HepG2 (cell line): Measurements from ENCODE around the gene SIX5.

Experiments
- HNRNPL ChIP-seq: fragments of 200-400 bp; formaldehyde crosslinking; IDR thresholded peaks from 2 replicates; pipeline ENCODE4 v1.6.1; 2017; ENCODE audit warnings: mild to moderate bottlenecking, low read depth, low read length
- KLF12 ChIP-seq: sonication (generic); formaldehyde crosslinking; IDR thresholded peaks from 2 replicates; pipeline ENCODE4 v1.4.0; 2020; ENCODE audit warnings: missing genetic modification reagents, borderline replicate concordance
- SIN3A ChIP-seq: IDR thresholded peaks from 2 replicates; pipeline ENCODE4 v1.6.1; 2011; ENCODE audit warnings: low read depth, mild to moderate bottlenecking, control low read depth, low read length, borderline replicate concordance
- TAF15 ChIP-seq: fragments of 200-400 bp; formaldehyde crosslinking; IDR thresholded peaks from one replicate; pipeline ENCODE4 v1.6.1; 2018; ENCODE audit warnings: mild to moderate bottlenecking, low read depth, low read length; ENCODE audit not compliant: poor library complexity, severe bottlenecking
- ZNF629 ChIP-seq: sonication (generic); formaldehyde crosslinking; conservative IDR thresholded peaks from 2 replicates; pipeline ENCODE4 v1.5.0; 2020; ENCODE audit warnings: missing genetic modification reagents
- TF ChIP-seq, protein P1 (sequence below): sonication (generic); formaldehyde crosslinking; IDR thresholded peaks from 2 replicates; pipeline ENCODE4 v1.4.0; 2020; ENCODE audit warnings: missing genetic modification reagents
- TF ChIP-seq, protein P2 (sequence below): sonication (generic); formaldehyde crosslinking; IDR thresholded peaks from 2 replicates; pipeline ENCODE4 v1.5.0; 2020; ENCODE audit warnings: mild to moderate bottlenecking, missing genetic modification reagents, moderate library complexity

GRCh38 chr19:45747513-45747912 is 21.5 kb downstream of the SIX5 start:
- TF ChIP-seq, protein P1, sequence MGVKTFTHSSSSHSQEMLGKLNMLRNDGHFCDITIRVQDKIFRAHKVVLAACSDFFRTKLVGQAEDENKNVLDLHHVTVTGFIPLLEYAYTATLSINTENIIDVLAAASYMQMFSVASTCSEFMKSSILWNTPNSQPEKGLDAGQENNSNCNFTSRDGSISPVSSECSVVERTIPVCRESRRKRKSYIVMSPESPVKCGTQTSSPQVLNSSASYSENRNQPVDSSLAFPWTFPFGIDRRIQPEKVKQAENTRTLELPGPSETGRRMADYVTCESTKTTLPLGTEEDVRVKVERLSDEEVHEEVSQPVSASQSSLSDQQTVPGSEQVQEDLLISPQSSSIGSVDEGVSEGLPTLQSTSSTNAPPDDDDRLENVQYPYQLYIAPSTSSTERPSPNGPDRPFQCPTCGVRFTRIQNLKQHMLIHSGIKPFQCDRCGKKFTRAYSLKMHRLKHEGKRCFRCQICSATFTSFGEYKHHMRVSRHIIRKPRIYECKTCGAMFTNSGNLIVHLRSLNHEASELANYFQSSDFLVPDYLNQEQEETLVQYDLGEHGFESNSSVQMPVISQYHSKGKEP = no peak
- TF ChIP-seq, protein P2, sequence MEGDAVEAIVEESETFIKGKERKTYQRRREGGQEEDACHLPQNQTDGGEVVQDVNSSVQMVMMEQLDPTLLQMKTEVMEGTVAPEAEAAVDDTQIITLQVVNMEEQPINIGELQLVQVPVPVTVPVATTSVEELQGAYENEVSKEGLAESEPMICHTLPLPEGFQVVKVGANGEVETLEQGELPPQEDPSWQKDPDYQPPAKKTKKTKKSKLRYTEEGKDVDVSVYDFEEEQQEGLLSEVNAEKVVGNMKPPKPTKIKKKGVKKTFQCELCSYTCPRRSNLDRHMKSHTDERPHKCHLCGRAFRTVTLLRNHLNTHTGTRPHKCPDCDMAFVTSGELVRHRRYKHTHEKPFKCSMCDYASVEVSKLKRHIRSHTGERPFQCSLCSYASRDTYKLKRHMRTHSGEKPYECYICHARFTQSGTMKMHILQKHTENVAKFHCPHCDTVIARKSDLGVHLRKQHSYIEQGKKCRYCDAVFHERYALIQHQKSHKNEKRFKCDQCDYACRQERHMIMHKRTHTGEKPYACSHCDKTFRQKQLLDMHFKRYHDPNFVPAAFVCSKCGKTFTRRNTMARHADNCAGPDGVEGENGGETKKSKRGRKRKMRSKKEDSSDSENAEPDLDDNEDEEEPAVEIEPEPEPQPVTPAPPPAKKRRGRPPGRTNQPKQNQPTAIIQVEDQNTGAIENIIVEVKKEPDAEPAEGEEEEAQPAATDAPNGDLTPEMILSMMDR = no peak
- TF ChIP-seq ZNF629 (CRISPR knock-in tag) (no peak), HNRNPL (no peak), KLF12 (CRISPR knock-in tag) (no peak), SIN3A (no peak), TAF15 (no peak)
